ENCODE data around the gene MYL10.
"Not testable (repeated sequence)": the region's sequence is repeated elsewhere in the genome, so short reads cannot be mapped to it uniquely, and the experiment has no call there.

MYL10 gene

DNA sequence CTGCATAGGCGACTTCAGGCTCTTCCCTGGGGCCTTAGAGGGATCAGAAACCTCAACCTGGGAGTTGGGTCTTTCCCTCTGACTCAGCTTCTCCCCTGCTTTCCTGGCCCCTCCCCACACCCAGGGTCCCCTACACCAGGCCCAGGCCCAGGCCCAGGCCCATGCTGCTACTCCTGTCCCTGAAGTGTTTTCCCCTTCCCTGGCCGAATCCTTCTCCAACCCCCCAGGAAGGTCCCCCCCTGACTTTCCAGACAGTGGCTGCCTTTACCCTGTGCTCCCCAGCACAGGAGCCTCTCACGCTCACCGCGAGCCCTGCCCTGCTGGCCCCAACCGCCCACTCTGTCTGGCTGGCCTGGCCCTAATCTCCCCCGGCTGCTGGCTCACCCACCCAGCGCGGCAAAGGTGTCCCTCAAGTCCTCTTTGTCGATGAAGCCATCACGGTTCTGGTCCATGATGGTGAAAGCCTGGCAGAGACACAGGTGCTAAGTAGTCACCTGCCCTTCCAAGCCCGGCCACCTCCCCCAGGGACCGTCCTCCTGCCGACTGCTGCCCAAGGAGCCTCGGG lies 6.4 kb downstream of the MYL10 start:
- FAIRE-seq (no peak), DNase-seq (ENCODE audit: extremely low spot score, insufficient read length, low read depth) (no peak)

GRCh38 chr7:101620991-101621390 lies 8.1 kb downstream of the MYL10 start:
- no peak for DNase-seq (ENCODE audit: extremely low spot score, insufficient read length, low read depth)
- no peak for FAIRE-seq

DNA sequence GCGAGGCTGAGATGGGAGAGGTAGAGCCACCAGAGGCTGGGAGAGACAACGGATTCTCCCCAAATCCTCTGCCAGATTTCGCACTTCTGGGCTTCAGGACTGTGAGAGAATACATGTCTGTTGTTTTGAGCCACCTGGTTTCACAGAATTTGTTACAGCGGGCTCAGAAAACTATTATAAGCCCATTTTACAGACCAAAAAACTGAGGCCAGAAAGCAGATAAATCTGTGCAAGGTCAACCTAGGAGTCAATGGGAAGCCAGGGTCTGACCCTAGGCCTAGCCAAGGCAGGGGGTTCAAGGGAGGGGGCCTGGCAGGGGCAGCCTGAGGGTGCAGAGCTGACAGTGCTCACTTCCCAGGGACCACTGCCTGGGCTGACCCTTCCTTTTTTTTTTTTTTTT lies 8.7 kb downstream of the MYL10 start:
- DNase-seq (ENCODE audit: extremely low spot score, insufficient read length, low read depth) (no peak), FAIRE-seq (no peak)

DNA sequence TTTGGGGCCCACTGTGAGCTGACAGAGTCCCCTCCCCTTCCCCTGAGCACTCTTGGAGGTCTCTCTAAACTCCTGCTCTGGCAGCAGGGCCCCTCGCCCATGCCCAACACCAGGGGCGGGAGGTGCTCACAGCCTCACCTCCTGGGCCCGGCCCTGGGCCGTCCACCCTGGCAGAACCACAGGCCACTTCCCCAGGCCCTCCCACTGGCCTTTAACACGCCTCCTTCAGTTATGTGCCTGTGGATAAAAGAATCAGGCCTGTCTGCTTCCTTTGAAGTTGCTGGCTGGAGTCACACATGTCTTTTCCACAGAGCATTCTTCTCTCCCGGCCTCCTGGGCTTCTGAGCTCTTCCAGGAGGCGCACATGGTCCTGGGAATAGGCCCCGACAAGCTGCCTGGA lies 10.2 kb downstream of the MYL10 start:
- DNase-seq (ENCODE audit: extremely low spot score, insufficient read length, low read depth) (no peak), FAIRE-seq (no peak)

DNA sequence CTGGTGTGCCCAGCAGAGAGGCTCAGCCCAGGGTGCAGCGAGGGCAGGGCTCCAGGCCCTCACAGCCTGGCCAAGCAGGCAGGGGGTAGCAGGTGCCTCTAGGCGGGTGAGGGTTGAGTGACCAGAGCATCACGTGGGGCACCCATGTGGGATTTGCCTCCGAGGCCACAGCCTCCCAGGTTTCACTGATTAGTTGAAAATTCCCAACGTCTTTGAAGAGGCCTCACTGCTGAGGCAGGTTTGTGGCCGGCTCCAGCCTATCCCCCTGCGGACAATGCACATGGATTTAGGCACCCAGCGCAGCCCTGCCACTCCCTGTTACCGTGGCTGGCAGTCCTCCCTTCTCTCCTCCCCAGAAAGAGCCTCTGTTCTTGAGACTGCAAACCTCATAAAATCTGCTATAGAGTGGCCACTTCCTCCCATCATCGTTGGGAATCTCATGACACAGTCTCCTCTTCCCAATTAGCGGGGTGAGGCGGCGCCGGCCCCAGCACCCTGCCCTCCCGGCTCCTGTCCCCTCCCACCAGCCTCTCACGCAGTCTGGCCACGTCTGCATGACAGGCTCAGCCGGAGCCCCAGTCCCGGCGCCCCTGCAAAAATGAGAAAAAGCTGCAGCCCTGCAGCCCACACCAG lies 10.8 kb downstream of the MYL10 start:
- no peak for FAIRE-seq

GRCh38 chr7:101617451-101618206 lies 11.5 kb downstream of the MYL10 start:
- no peak for FAIRE-seq

More for the DNA sequence above, 10.8 kb downstream of the MYL10 start:
- no peak for DNase-seq (ENCODE audit: extremely low spot score, insufficient read length, low read depth)

GRCh38 chr7:101615446-101615845 lies 13.7 kb downstream of the MYL10 start:
- FAIRE-seq (no peak), DNase-seq (ENCODE audit: extremely low spot score, insufficient read length, low read depth) (no peak)

More at GRCh38 chr7:101617451-101618206, 11.5 kb downstream of the MYL10 start:
- DNase-seq (ENCODE audit: extremely low spot score, insufficient read length, low read depth): no peak

GRCh38 chr7:101614939-101615302 lies 14.2 kb downstream of the MYL10 start:
- FAIRE-seq: no peak
- DNase-seq (ENCODE audit: extremely low spot score, insufficient read length, low read depth): no peak

GRCh38 chr7:101614098-101614938 lies 14.8 kb downstream of the MYL10 start:
- FAIRE-seq: no peak

DNA sequence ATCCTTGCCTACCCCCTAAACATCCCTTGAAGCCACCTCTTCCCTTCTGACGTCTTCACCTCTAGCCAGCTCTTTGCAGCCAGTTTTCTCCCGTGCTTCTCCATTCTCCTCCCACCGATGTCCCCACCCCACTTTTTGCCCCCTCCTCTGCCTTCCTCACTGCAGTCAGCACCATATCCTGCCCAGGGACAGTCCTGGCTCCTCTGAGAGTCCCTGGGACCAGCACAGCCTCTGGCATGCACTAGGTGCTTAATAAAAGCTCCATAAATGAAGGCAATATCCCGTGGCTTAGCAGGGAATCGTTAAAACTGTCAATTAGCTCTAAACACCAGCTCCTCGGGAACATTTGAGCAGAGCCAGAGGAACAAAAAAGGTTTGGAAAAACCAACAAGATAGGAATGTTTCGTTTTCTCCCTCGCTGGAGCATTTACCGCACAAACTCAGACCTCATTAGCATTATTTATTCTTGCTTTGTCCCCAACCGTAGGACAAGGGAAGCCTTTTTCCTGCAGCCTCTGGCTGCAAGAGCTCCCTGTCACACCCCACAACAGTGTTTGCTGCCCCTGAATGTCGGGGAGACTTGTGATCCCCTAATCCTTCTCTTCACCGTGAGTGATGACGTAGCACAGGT lies 16.1 kb downstream of the MYL10 start:
- FAIRE-seq (no peak), DNase-seq (ENCODE audit: extremely low spot score, insufficient read length, low read depth) (no peak)

More at GRCh38 chr7:101614098-101614938, 14.8 kb downstream of the MYL10 start:
- no peak for DNase-seq (ENCODE audit: extremely low spot score, insufficient read length, low read depth)

DNA sequence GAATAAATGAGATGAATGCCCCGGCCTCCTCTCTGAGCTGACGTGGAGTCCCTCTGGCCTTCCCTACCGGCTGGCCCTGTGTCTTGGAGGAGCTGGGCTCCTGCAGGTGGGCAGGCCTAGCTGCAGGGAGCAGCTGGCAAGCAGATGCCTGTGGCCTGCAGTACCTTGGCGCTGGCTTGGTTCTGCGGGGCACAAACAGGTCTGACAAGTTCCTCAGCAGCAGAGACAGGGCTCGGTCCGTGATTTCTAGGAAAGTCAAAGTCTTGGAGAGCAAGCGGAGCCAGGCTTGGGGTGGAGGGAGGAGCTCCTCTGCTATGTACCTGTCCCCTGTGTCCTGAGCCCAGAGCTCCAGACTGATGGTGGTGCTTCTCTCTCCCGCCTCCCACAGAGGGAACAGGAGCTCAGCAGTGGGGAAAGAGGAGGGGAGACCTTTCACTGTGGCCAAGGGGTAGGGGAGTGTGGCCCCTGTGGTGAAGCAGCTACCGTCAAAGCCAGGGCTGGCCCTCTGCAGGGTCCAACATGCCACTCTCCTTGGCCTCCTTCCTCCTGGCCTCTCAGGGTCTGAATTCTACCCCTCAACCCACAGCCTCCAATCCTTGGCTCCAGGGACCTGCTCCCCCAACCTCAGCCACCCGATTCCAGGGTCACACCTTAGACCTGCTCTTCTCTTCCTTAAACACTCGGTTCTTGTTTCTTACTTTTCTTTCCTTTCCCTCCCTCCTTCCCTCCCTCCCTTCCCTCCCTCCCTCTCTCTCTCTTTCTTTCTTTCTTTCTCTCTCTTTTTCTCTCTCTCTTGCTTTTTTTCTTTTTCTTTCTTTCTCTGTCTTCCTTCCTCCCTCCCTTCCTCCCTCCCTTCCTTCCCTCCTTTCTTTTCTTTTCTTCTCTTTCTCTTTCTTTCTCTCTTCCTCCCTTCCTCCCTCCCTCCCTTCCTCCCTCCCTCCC lies 20.1 kb downstream of the MYL10 start:
- DNase-seq (ENCODE audit: extremely low spot score, insufficient read length, low read depth): no peak
- no peak for FAIRE-seq

DNA sequence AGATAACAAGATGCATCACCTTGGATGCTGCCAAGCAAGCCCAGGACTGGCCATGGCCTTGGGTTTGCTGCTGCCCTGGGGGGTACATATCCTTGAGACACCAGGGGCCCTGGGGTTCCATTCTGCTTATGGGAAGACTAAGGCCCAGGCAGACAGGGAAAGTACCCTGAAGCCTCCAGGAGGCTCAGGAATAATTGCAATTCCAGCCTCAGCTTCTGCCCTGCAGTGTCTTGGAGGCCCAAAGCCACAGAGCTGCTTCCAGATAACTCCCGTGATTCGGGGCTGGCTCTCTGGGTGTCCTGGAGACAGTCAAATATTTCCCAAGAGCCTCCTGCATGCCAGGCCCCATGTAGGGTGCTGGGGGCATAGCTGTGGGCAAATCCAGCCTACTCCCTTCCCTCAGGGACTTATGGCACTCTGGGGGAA lies 22.6 kb downstream of the MYL10 start:
- no peak for FAIRE-seq
- DNase-seq (ENCODE audit: extremely low spot score, insufficient read length, low read depth): no peak

DNA sequence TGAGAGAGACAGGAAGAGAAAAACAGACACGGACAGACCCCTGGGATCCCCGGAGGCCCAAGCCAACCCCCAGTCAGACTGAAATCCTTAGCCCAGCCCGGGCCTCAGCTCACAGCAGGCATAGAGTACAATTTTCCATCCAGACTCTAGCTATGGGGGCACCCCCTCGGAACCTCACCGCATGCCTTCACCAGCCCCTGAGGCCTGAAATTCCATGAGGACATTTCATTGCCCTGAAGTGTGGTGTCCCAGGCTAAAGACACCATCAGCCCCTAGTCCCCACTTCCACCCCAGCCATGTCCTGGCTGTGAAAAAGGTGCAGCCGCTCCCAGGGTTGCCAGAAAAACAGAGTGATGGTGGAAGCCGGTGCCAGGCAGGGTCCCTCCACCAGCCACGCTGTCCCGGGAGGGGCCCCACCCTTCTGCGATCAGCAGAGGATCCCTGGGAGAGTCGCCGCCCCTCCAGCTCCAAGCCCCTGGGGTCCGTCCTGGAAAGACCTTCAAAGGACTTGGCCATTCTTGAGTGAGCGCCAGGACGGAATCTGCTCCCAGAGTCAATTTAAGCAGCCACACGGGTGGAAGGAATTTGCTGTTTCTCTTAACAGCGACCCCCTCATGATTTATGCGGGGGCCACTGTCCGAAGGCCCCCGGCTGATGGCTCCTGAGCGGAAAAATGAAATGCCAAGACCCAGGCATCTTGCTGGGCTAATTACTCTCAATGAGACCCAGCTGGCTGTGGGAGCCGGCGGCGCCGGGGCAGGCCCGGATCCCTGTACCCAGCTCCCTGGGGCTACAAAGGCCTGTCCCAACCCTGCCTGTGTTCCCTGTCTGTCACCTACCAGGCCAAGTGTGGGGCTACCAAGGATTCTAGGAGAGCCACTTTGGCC lies 23.2 kb downstream of the MYL10 start:
- FAIRE-seq: no peak
- no peak for DNase-seq (ENCODE audit: extremely low spot score, insufficient read length, low read depth)

GRCh38 chr7:101604934-101605332 lies 24.2 kb downstream of the MYL10 start:
- not testable (repeated sequence) for DNase-seq (ENCODE audit: extremely low spot score, insufficient read length, low read depth); FAIRE-seq

GRCh38 chr7:101604331-101604933 lies 24.7 kb downstream of the MYL10 start:
- DNase-seq (ENCODE audit: extremely low spot score, insufficient read length, low read depth) (no peak), FAIRE-seq (no peak)

DNA sequence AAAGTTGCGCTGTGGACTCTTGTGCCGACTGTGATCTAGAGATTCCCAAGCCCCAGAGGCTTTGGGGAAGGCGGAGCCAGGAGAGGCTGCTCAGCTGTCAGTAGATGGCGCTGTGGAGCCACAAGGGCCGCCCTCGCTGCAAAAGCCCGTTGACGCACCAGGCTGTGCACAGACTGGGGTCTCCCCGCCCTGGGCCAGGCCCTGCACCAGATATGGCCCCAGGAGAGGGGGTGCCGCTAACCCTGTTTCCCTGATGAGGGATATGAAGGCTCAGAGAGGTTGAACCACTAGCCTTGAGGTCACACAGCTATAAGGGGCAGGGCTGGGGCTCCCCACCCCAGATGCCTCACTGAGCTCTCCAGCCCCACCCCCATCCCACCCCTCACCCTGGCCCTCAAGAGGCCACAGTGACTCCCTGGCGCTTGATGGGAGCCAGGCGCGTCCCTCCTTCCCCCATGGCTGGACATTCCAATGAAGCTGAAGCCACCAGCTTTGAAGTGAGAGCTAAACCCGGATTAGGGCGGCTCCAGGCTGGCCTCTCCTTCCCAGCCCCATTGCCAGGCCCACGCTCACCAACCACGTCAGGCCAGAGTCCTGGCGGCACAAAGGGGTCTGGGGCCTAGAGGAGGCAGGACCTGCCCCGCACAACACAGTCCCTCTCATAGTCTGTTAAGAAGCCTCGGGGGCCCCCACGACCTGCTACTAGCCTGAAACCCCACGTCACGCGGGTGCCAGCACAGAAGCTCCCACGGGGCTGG lies 26.4 kb downstream of the MYL10 start:
- peak; percentile 49 for DNase-seq (ENCODE audit: extremely low spot score, insufficient read length, low read depth)
- FAIRE-seq: peak; percentile 76

- no peak for FAIRE-seq
These were observed 27.0 kb downstream of the MYL10 start for GRCh38 chr7:101602082-101602481.

More at GRCh38 chr7:101602082-101602481, 27.0 kb downstream of the MYL10 start:
- no peak for DNase-seq (ENCODE audit: extremely low spot score, insufficient read length, low read depth)

All from GM18507 (cell line).